Stimulated activated CD4-positive, alpha-beta T cell treated with anti-CD3 and anti-CD28 coated beads, Interleukin-12 subunit alpha, Interleukin-12 subunit beta, amount 100 ng/mL, for 4 hours (primary cell): ENCODE measurements around the gene FOXA2.

Experiments
- DNase-seq: peaks from one replicate; pipeline ENCODE4 v3.0.0-alpha.2; 2020

Gene FOXA2

GRCh38 chr20:22583773-22584521 is 425 bp downstream of the FOXA2 start:
- no peak for DNase-seq

DNA sequence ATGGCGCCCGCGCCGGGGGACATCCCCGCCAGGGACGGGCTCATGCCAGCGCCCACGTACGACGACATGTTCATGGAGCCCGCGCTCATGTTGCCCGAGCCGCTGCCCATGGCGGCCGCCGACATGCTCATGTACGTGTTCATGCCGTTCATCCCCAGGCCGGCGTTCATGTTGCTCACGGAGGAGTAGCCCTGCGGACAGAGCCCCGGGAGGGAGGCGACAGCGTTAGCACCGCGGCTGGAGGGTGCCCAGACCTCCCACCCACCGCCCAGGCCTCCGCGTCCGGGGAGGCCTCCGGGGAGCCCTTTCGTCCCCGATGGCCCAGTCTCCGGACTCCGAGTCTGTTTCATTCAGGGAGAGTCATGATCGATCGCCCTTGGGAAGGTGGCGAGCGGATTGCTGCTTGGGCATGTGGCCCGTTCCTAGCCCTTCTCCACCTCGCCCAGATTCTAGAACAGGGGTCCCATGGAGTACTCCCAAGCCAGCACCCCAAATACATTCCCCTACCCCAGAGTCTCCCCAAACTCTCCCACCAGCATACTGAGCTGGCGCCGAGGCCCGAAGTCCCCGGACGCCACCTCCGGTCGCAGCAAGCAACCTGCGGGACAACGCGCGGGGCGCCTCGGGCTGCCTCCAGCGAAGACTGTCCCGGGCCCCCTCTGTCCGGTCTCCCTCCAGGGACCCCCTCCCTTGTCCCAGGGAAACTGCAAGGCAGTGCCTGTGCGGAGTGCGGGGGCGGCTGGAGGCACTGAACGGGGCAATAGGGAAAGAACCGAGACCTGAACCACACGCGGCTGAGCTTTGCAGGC is 1.2 kb downstream of the FOXA2 start:
- no peak for DNase-seq

GRCh38 chr20:22582386-22582963 is 1.9 kb downstream of the FOXA2 start:
- DNase-seq = no peak

DNA sequence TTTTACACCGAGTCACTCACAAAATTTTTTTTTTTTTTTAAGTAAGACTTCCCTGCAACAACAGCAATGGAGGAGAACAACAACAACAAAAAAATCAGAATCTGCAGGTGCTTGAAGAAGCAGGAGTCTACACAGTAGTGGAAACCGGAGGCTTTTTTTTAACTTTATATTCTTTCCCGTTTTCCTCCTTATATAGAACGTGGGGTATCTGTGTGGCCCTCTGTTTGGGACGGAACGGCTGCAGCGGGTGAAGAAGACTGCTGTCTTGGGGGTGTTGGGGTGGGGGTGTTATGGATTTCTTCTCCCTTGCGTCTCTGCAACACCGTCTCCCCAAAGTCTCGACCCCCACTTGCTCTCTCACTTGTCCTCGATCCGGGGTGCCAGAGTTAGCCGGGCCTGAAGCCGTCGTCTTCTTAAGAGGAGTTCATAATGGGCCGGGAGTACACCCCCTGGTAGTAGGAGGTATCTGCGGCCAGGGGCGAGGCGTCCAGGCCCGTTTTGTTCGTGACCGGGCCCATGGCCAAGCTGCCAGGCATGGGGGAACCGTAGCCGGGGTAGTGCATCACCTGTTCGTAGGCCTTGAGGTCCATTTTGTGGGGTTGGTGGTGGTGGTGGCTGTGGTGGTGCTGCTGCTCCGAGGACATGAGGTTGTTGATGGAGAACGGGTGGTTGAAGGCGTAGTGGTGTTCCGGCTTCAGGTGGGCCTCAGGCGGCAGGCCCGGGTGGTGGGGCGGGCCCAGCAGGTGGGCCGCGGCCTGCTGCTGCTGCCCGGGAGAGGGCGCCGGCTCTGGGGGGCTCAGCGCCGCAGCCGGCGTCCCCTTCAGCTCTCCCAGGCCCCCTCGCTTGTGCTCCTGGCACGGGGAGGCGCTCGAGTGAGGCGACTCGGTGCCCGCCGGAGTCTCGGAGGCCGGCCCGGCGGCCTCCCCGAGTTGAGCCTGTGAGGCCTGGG is 2.7 kb downstream of the FOXA2 start:
- DNase-seq = no peak

DNA sequence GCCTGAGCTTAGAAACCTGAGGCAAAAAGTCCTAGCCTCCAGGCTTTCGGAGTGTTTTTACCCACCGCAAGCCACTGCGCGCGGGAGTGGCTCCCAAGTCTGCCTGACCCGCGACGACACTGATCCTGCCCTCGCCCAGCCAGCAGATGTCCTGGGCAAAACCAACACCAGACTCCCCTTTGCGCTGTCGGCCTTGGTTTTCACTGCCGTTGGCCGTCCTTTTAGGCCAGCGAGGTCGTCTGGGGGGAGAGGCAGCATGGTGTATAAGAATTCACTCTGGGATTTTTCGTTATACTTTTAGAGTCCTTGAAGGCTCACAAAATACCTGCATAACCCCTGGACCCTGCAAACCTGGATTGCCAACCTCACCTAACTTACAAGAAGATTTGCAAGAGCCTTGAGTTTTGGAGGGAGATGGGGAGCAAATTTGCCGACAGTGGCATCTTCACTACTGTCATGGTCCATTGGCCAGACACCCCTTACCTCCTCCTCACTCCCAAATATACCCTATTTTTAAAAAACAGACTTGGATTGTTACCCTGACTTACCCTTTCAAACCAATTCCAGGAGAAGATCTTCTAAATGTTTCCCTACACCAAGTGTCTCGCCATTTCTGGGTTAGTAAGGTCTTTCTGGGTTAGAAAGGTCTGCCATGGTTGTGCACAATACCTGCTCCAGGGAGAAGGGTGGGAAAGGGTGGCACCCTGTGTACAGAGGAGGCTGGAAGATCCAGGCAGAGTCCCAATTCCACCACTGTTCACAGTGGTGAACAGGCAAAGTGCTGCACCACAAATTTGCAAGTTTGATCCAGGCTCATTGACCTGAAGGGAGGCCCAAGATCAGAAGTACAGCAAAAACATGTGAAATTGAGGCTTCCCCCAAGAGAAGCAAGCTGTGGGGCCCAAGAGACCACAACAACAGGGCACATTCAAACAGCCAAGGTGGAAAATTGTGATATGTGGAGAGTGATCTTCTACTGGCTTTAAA is 4.4 kb downstream of the FOXA2 start:
- no peak for DNase-seq

GRCh38 chr20:22579119-22579427 is 5.3 kb downstream of the FOXA2 start:
- DNase-seq = no peak

- DNase-seq = no peak
Measured at GRCh38 chr20:22578221-22579118, 5.9 kb downstream of the FOXA2 start.

DNA sequence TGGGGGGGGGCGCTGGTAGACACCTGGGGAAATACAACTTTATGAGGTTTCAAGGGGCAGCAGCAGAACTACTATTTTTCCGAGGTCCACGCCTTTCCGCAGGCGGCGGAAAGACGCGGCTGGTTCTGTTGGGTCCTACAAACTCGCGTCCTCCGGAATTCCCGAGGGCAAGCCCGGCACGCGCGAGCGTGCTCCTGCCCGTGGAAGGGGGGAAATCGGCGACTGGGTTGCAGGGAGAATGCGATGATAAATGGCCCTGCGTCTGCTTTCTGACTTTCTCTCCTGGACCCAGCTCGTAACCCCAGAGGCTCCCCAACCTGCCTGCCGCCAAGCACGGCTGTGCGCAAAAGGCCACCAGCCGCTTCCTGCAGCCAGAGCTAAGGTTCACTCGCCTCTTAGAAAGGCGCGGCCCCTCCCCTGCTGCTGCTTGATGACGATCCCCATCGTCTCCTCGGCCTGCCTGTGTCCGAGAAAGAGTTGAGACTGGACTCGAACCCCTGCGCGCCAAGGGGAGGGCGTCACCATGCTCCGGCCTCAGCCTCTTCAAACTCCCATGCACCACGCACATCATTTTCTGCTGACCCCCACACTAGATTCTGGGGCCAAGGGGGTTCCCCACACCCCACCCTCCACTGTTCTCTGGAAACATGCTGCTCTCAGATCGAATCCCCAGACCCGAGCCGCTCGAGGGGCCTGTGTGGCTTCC is 6.7 kb downstream of the FOXA2 start:
- DNase-seq = no peak

GRCh38 chr20:22576733-22577514 is 7.4 kb downstream of the FOXA2 start:
- no peak for DNase-seq

DNA sequence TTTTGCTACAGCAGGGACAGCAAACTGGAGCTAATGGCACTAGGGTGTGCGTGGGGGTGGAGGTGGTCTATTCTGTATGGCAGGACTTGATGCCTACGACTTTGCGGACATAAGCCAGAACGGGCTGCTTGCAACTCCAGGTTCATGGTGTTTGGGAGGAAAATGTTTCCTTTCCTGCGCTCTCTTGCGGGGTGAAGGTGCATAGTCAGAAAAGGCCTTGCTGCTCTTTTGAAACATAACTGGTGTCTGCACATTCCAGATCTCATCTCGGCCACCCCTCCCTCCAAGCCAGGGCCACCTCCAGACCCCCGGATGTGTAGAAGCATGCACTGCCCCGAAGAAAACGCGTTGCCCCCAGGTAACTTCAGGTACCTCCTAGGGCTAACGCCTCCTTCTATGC is 8.1 kb downstream of the FOXA2 start:
- DNase-seq = no peak

GRCh38 chr20:22575737-22576136 is 8.6 kb downstream of the FOXA2 start:
- no peak for DNase-seq

DNA sequence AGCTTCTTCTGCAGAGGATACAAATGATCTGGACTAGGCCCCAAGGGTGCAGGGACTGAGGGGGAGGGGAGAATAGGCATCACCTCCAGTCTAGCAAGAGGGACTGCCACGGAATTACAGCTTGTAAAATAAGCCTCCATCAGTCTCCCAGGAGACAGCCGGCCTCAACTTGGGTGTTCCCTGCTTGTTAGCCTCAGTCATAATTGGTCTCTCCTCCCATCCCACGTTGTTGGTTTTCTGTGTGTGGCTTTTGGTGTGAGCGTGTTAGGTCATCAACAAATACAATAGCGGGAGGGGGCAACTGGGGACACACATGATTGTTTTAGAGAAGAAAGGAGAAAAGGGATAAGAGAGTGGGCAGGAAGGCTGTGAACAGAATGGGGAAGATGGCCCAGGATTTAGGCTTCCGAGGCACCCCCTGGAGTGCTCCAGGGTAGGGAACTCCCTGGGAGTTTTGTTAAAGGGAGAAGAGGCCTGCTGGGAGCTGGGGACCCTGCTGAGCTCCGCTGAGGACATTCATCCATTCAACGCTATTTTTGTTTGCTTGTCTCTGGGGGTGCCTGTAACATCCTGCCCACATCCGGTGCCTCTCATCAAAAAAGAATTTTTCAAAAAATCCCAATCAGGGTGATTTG is 9.2 kb downstream of the FOXA2 start:
- DNase-seq = no peak

GRCh38 chr20:22574545-22575086 is 9.8 kb downstream of the FOXA2 start:
- no peak for DNase-seq

GRCh38 chr20:22572491-22572890 is 11.9 kb downstream of the FOXA2 start:
- DNase-seq = no peak

DNA sequence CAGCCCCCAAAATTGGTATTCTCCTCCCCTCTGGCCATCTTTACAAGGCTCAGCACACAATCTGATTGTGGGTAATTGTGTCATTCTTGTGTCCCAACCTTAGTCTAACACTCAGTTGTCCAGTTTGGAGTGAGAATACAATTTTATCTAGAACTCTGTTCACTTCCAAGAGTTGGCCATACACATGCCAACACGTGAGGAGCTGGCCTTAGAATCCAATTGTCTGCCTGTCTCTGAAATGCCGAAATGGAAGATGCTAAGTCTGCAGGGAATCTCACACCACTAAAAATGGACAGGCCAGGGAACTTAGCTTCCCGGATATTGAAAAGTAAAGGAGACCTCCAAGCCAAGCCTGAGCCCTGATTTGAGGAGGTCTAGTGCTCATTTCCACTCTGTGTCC is 12.3 kb downstream of the FOXA2 start:
- no peak for DNase-seq

- no peak for DNase-seq
Measured at GRCh38 chr20:22569353-22569752, 15.0 kb downstream of the FOXA2 start.

GRCh38 chr20:22568872-22569344 is 15.5 kb downstream of the FOXA2 start:
- no peak for DNase-seq
